HG03575 (cell line): ENCODE results near the gene RIMS4.

ENCODE experiments used
- ATAC-seq: cut with Tn5 transposase; IDR thresholded peaks from one replicate; pipeline ENCODE4 v1.9.1; 2021; ENCODE audit not compliant: unreplicated experiment, insufficient number of reproducible peaks, low FRiP score; ENCODE audit errors: extremely low read depth

RIMS4 gene

DNA sequence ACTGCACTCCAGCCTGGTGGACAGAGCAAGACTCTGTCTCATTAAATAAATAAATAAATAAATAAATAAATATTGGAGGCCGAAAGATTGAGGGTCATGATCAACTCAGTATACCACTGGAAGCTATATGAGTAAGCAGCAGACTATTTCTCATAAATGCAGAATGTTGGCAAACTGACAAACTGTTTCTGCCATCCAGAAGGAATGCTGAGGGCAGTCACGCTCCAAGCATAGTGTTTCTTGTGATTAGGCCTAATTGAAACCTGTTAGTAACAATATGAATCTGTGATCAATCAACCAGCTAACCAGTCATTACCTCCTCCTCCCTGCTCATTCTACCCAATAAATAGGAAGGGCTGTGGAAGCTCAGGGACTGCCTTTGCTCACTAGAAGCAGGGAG, 79.9 kb downstream of the RIMS4 start:
- no peak for ATAC-seq

DNA sequence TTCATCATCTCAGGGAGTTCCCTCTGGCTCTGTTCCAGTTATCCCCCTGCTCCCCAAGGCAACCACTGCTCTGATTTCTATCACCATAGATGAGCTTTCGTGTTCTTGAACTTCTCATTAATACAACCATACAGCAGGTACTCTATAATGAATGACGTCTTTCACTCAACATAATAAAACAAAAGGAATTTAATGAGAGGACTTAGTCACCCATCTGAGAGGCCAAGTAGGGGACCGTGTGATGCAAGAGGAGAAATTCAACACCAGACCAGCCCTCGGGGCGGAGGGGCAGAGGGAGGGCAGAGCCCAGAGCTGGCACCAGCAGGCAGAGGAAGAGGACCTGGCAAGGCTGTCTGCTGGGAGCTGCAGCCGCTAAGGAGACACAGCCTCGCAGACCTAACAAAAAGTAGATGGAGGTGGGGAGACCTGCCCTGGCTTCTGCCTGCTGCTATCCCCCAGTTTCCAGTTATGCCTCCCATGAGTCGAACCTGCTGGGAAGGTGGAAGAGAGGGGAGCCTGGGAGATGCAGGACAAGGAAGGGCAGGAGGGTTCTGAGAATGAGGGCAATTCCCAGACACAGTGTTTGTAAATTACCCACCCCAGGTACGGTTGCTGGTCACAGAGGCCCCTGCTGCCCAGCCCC, 81.4 kb downstream of the RIMS4 start:
- no peak for ATAC-seq

DNA sequence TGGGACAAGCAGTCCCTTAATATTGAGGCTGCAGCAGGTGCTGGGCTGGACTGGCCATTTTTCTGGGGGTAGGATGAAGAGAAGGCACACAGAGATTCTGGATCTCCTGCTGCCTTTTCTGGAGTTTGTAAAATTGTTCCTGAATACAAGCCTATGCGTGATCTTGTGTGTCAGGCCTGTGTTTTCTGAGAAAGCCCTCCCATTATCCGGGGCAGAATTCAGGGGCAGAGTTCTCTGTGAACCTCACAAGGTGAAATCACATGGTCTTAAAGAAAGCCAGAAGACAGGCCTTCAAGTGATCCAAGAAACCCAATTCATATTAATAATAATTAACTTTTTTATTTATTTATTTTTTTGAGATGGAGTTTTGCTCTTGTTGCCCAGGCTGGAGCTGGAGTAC, 82.7 kb downstream of the RIMS4 start:
- ATAC-seq = no peak

DNA sequence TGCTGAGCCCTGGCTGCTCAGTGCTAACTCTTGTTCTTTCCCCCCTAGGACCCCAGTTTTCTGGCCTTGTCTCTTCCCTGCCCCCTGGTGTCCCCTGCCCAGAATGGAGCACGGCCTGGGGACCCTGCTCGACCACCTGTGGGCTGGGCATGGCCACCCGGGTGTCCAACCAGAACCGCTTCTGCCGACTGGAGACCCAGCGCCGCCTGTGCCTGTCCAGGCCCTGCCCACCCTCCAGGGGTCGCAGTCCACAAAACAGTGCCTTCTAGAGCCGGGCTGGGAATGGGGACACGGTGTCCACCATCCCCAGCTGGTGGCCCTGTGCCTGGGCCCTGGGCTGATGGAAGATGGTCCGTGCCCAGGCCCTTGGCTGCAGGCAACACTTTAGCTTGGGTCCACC, 83.3 kb downstream of the RIMS4 start:
- no peak for ATAC-seq

DNA sequence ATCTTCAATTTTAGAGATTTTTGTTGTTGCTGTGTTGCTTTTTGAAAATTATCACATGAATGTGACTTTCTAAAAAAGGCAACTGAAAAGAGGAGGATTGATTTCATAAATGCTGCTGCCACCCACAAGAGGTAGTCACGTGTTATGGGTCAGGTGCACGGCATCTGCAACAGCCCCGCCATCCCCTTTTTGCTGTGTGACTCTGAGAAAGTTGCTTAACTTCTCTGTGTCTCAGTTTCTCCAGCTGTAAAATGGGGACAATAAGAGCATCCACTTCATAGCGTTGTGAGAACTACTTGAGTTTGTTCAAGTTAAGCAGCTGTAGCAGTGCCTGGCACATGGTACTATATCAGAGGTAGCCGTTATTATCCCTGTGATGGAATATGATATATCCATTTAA, 84.5 kb downstream of the RIMS4 start:
- ATAC-seq = no peak

DNA sequence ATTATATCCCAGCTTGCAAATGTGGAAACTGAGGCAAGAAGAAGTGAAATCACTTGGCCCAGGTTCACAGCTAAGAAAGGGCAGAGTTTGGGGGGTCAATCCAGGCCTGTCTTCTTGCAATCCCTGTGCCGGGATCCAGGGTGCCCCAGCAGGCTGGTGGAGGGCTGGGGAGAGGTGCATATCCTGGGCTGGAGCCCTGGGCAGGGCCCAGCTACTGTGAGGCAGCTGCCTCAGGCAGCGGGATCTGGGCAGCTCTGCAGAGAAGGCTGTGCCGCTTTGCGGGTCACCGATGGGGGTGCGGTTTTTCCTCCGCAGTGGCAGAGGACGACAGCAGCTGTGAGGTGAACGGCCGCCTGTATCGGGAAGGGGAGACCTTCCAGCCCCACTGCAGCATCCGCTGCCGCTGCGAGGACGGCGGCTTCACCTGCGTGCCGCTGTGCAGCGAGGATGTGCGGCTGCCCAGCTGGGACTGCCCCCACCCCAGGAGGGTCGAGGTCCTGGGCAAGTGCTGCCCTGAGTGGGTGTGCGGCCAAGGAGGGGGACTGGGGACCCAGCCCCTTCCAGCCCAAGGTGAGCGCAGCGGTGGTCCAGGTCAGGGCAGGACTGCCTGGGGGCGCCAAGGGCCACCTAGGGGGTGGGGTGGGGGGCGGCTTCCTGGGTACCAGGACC, 85.8 kb downstream of the RIMS4 start:
- ATAC-seq = no peak

DNA sequence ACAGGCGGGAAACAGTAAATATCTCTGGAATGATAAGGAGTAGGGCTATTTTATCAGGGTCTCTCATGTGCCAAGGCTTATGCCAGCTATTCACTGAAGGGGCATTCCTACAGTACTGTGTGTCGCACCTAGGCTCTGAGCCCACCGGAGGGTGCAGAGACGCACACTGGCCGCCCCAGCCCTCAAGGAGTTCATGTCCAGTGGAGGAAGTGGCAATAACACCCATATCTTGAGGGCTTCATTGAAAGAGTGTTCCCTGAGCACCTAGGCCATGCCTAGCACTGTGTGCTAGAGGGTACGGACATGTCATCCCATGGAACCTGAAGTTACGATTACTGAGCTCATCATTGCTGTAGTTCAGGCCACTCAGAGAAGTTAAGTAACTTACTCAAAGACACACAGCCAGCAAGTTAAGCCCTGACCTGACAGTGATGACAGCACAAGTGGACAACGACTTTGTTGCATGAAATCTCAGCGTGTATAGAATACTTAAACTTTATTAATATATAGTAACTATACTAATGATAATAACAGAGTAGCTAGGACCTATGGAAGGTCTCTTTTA, 86.5 kb downstream of the RIMS4 start:
- ATAC-seq = no peak

DNA sequence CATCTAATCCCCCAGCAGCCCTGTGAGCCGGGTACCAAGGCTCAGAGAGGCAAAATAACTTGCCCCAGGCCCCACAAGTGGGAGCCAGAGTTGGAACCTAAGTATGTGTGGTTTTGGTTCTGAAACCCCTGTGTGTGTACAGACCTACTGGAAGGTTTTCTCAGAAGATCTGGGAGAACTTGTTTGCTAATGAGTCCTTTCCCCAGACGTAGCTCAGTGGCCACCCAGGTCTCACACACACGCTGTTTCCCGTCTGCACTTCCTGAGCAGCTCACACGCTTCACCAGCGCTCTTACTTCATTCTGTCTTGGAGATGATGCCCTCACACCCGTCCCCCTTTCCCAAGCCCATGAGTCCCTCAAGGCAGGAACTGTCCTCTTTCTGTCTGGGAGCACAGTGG, 87.0 kb downstream of the RIMS4 start:
- no peak for ATAC-seq

DNA sequence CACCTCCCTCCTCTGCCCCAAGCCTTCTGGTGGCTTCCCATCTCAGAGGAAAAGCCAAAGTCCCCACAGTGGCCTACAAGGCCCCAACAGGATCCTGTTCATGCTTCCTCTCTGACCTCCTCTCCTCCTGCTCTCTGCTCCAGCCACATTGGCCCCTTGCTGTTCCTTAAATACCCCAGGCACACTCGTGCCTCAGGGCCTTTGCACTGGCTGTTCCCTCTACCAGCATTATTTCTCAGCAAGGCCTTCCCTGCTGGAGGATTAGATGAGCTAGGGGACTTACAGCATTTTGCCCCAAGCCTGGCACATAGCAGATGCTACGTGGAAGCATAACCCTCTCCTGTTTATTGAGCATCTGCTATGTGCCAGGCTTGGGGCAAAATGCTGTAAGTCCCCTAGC, 87.4 kb downstream of the RIMS4 start:
- no peak for ATAC-seq

DNA sequence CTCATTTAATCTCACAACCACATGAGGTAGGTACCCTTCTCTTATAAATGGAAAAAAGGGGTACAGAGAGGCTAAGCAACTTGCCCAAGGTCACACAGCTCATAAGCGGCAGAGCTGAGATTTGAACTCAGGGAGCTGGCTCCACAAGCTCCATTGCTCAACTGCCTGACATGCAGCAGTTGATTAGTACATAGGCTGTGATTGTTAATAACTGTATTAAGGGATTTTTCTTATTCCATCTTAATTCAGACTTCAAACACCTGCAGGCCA, 88.6 kb downstream of the RIMS4 start:
- no peak for ATAC-seq

DNA sequence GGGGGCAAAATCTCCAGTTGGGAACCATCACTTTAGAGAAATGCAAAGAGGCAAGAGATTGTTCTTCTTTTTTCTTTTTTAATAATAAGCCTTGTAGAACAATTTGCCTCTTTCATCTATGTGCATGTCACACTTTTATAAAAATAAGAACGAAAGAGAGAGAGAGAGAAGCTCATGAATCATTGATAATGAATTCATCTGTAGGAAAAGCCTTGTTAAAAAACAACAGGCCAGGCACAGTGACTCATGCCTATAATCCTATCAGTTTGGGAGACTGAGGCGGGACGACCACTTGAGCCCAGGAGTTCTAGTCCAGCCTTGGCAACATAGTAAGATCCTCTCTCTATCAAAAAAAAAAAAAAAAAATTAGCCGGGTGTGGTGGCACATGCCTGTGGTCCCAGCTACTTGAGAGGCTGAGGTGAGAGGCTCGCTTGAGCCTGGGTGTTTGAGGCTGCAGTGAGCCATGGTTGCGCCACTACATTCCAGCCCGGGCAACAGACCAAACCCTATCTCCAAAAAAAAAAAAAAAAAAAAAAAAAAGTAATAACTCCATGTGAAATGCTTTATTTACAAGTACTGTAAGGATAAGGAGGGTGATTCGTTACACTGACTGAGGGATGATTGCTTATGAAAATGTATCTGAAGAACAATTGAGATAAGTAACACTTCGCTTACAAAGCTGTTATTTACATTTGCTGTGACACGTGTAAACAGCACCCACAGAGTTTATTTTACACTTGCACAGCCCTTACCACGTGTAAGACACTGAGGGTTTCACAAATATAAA, 89.2 kb downstream of the RIMS4 start:
- ATAC-seq = no peak

DNA sequence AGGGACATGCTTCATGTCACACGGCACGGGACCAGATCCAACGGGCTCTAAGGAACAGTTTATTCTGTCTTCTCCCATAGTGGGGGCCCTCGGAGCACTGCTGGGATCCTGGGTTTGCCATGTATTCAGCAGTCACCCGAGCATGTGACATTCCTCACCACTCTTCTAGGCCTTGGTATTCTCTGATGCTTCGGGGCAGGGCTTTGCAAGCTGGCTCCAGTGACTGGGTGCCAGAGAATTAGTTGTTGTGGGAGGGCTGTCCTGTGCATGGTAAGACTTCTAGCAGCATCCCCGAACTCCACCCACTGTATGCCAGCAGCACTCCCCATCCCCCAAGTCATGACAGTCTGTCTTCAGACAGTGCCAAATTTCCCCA, 89.7 kb downstream of the RIMS4 start:
- ATAC-seq = no peak

DNA sequence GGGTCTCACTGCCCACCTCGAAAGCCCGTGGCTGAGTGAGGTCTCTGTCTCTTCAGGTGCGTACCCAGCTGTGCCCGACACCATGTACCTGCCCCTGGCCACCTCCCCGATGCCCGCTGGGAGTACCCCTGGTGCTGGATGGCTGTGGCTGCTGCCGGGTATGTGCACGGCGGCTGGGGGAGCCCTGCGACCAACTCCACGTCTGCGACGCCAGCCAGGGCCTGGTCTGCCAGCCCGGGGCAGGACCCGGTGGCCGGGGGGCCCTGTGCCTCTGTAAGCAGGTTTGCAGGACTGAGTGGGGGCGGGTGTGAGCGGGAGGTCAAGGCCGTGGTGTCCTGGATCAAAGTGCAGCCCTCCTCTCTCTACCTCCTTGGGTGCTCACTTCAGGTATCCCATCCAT, 90.5 kb downstream of the RIMS4 start:
- ATAC-seq = no peak

DNA sequence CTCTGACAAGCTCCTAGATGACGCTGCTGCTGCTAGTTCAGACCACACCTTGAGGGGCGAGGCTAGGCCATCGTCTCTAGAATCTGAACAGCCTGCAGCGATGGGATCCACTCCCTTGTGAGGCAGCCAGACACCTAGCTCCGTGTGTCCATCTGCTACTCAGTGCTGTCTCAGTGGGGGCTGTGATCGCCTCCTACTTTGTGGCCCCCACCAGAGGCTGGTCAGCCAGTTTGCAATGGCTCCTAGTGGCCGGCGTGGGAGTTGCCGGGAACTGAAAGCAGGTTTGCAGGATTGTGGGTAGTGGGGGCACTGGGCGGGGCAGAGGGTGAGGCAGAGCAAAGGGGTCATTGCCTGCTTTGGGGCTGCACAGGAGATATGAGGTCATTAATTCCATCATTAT, 92.4 kb downstream of the RIMS4 start:
- no peak for ATAC-seq

DNA sequence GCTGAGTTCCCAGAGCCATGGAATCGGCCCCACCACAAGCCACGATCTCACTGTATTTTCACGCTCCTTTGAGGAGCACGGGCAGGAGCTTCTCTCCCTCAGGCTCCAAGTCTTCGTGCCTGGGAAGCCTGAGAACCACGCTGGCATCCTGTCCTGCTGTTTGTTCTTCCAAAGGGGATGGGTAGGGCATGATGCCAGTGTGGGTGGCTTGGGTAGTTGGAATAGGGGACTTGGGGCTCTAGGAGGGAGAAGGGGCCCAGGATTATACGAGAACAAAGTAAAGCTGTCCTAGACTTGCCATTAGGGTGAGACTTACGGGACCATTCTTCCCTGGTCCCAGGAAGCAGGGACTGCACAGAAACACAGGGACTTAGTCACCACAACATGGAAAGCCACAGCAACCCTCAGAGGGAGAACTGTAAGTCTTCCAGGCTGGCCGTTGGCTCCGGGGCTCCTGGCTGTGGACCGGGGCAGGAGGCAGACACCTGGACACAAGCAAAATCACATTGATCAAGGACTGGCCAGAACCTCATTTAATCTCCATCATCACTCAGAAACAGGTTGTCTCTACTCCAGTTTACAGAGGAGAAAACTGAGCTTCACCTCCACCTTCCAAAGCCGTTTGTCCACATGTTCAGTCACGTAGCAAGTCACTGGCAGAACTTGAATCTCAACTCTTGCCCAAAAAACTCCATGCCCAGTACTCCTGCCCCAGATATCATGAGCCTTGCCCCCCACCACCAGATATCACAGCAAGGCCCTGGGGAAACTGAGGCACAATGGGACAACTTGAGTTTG, 93.8 kb downstream of the RIMS4 start:
- ATAC-seq = no peak

DNA sequence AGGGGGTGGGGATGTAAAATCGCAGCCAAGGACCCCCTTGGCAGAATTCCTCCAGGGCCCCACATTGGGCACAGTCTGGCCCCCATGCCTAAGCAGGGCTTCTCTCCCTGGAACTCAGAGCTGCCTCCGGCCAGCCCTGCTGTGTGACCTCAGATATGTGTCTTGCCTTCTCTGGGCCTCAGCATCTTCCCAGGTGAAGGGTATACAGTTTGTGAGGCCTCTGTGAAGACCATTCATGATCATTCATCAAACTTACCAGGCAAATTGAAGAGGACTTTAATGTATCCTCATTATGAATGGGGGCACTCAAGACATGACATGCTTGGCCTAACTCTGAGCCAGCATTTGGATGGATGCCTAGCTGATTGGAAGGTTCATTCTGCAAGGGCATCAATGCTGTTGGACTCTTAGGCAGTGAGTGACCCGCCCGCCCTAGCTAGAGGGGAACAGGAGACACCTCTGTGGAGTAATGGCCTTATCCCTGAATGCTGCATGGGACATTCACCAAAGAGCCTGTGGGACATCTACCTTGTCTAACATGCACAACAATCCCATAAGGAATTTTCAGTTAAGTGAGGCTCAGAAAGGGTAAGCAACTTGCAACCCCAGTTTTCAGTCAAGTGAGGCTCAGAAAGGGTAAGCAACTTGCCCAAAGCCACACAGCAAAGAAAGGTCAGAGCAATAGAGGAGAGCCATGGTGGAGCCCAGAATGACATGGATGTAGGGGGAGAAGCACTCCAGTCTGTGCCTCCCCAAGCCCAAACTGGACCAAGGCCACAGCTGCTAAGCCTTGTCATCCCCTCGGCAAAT, 94.6 kb downstream of the RIMS4 start:
- no peak for ATAC-seq

DNA sequence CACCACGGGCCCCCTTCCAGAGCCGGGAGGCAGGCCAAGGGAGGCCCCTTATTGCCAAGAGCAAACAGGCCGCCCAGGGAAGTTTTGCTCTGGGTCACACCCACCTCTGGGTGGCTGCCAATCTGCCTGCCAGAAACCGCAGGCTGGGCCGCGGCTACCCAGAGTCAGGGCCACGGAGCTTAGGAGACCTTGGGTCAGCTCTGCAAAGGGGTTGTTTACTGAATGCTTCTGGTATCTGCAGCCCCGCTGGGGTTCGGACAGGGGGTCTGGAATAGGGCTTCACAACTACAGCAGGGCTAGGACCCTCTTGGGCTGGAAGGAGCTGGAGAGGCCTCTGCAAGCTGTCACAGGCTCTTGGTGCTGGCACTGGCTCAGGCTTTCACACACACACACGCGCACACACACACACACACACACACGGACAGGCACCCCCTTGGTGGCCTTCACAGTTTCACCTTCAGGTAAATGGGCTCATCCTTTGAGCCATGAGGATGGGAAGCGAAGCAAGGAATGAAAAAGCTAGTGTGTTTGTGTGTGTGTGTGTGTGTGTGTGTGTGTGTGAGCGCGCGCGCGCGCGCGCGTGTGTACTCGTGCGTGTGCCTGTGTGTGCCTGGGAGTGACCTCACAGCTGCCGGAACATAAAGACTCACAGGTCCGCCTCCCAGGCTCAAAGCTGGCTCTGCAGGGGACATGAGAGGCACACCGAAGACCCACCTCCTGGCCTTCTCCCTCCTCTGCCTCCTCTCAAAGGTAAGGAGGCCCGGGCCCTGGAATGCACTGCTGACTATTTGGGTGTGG, 95.4 kb downstream of the RIMS4 start, which contains the start of gene CCN5:
Gene CCN5 (plus strand): TSS at position 669 of the 798 bp plus-strand sequence. CDS start 22 bp downstream, at position 691.
- ATAC-seq = no peak
